Nephron progenitor cell (in vitro differentiated cells): ENCODE results near the gene COX8A.

ENCODE experiments used
- DNase-seq: peaks from one replicate; pipeline ENCODE4 v3.0.0; 2021
- H3K27ac Mint-ChIP-seq: 2 replicates; pipeline ENCODE4 v1.8.0; 2021; ENCODE audit warnings: mild to moderate bottlenecking, moderate library complexity, mixed read lengths
- H3K27me3 Mint-ChIP-seq: 2 replicates; pipeline ENCODE4 v1.8.0; 2021; ENCODE audit warnings: mild to moderate bottlenecking, low read depth, mixed read lengths; ENCODE audit not compliant: poor library complexity
- H3K36me3 Mint-ChIP-seq: 2 replicates; pipeline ENCODE4 v1.8.0; 2021; ENCODE audit warnings: low read depth, mixed read lengths
- H3K4me1 Mint-ChIP-seq: 2 replicates; pipeline ENCODE4 v1.8.0; 2021; ENCODE audit warnings: mixed read lengths
- H3K4me3 Mint-ChIP-seq: 2 replicates; pipeline ENCODE4 v1.8.0; 2021; ENCODE audit warnings: mild to moderate bottlenecking, moderate library complexity, mixed read lengths
- H3K9me3 Mint-ChIP-seq: 2 replicates; pipeline ENCODE4 v1.8.0; 2021; ENCODE audit warnings: mild to moderate bottlenecking, moderate library complexity, mixed read lengths
- TF ChIP-seq, protein P1 (sequence below): fragments of 200-600 bp; sonication (generic); IDR thresholded peaks from 2 replicates; pipeline ENCODE4 v1.5.0; 2021; ENCODE audit warnings: antibody characterized with exemption

Gene COX8A

DNA sequence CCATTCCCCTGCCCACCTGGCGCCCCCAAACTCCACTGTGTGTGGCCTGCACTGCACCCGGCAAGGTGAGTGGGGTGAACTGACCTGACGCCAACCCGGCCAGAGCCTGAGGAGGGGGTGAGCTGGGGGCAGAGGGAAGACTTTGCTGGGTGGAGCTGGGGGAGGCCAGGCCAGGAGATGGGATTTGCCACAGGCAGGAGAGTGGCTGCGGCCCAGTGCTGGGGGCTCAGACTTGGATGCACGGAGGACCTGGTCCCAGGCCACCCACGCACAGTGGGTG lies 43.5 kb downstream of the COX8A start:
- H3K9me3 Mint-ChIP-seq = no peaks in the 10 kb centered on the region
- DNase-seq = no peak
- TF ChIP-seq, protein P1, sequence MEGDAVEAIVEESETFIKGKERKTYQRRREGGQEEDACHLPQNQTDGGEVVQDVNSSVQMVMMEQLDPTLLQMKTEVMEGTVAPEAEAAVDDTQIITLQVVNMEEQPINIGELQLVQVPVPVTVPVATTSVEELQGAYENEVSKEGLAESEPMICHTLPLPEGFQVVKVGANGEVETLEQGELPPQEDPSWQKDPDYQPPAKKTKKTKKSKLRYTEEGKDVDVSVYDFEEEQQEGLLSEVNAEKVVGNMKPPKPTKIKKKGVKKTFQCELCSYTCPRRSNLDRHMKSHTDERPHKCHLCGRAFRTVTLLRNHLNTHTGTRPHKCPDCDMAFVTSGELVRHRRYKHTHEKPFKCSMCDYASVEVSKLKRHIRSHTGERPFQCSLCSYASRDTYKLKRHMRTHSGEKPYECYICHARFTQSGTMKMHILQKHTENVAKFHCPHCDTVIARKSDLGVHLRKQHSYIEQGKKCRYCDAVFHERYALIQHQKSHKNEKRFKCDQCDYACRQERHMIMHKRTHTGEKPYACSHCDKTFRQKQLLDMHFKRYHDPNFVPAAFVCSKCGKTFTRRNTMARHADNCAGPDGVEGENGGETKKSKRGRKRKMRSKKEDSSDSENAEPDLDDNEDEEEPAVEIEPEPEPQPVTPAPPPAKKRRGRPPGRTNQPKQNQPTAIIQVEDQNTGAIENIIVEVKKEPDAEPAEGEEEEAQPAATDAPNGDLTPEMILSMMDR = no peak
- no peak overlapping the region for H3K27ac Mint-ChIP-seq
- peaks cover 60% of the 10 kb centered on the region for H3K27me3 Mint-ChIP-seq
- H3K36me3 Mint-ChIP-seq = no peaks in the 10 kb centered on the region
- H3K4me3 Mint-ChIP-seq = no peak overlapping the region
- H3K4me1 Mint-ChIP-seq = peaks cover 39% of the 10 kb centered on the region

DNA sequence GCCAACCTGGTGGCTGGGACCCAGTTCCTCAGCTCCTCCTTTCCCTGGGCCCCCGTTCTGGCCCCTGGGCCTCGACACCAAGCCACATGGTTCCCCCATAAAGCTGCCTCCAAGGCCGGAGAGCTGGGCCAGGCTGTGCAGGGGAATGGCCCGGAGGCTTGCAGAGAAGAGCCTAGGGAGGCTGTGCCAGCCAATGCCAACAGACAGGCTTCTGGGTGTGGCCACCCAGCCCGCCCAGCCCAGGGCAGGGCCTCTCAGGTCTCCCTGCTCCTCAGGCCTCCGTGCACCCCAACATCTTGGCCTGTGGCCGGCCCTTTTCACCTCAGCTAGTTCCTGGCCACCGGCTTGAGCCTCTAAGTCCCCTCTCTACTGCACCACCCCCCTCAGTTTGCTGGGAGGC lies 43.9 kb downstream of the COX8A start:
- DNase-seq = no peak
- Mint-ChIP-seq H3K9me3 (no peaks in the 10 kb centered on the region), H3K4me1 (peaks cover 35% of the 10 kb centered on the region), H3K36me3 (no peaks in the 10 kb centered on the region), H3K4me3 (no peak overlapping the region), H3K27ac (no peak overlapping the region), H3K27me3 (peaks cover 58% of the 10 kb centered on the region)
- TF ChIP-seq, protein P1 = no peak

DNA sequence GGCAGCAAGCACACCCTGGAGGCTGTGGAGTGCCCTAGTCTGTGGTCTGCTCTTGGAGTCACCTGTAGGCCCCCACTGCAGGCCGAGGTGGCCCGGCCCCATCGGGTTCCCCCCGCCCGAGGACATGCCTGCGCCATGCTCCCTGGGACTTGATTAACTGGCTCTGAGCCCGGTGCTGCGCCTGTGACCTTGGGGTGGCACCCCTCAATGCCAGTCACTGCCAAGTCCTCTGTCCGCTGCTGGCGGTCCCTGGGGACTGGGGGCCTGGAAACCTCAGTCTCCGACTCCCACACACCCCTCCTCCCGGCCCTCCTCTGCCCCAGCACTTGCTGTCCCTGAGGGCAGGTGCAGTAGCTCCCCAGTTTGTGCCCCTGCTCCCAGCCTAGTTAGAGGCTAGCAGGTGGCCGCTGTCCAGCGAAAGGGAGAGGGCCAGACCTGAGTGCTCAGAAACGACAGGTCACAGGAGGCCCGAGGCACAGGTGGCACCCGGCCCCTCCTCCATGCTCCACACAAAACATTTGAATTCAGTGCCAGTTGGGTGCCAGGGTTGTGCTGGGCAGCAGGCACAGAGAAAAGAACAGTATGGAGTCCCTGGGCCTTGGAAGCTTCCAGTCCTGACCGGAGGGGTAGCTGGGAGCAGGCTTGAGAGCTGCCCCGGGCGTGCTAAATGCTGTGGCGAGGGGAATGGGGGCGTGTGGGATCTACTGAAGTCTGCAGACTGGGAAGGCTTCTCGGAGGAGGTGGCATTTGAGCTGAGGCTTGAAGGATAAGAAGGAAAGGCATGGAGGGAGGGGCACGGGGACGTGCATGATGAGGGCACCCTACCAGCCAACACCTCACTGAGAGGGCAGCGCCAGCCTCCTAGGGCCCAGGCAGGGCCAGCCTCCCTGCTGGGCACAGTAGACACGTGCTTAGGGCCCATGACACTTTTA lies 45.0 kb downstream of the COX8A start:
- H3K27me3 Mint-ChIP-seq = peaks cover 56% of the 10 kb centered on the region
- H3K4me1 Mint-ChIP-seq = peaks cover 34% of the 10 kb centered on the region
- H3K27ac Mint-ChIP-seq = no peak overlapping the region
- H3K36me3 Mint-ChIP-seq = no peaks in the 10 kb centered on the region
- no peaks in the 10 kb centered on the region for H3K9me3 Mint-ChIP-seq
- no peak for DNase-seq
- TF ChIP-seq, protein P1 = no peak
- no peak overlapping the region for H3K4me3 Mint-ChIP-seq

DNA sequence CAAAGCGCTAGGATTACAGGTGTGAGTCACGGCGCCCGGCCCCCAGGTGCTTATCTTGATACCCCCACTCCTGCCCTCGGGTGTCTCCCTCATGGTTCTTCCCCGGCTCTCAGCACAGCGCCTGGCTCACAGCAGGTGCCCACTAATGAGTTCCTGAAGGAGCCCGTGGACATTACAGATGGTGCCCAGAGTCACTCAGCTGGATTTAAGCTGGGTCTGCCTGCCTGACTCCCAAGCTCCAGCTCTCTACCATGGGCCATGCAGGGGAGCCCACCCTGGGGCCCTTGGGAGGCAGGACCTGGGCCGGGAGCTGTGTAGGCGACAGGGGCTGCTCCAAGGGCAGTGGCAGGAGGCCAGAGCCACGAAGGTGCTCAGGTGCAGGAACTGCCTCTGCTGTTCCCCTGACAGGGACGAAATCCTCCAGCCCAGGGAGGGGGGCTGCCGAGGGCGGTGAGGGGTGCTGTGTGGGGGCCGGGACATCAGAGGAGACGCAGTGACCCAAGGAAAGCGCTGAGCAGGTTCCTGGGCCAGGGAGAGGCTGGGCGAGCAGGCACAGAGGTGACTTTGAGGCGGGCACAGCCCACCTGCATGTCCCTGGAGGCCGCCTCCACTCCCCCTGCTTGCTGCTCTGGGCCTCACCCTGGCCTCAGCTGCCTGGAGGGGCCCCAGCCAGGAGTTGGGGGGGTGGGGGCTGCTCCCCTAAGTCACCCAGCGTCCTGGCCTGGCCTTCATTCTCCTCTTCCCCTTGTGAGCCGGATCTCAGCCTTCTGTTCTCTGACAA lies 46.7 kb downstream of the COX8A start:
- Mint-ChIP-seq H3K36me3 (no peaks in the 10 kb centered on the region), H3K4me1 (peaks cover 30% of the 10 kb centered on the region), H3K27me3 (peaks cover 59% of the 10 kb centered on the region), H3K9me3 (no peaks in the 10 kb centered on the region), H3K4me3 (no peak overlapping the region), H3K27ac (no peak overlapping the region)
- TF ChIP-seq, protein P1 = no peak
- no peak for DNase-seq

DNA sequence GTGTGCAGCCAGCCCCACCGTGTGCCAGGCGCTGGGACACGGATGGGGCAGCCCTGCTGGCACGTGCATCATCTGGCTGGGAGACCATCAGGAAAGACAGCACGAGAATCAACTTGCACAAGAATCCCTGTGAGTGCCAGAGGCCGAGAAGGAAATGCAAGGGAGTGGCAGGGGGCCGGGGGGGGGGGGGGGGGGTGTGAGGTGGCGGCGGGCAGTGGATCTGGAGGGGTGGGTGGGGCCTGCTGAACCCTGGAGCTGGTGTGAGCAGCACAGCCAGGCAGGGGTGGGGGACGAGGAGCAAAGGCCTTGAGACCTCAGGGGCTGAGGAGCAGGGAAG lies 47.3 kb downstream of the COX8A start:
- TF ChIP-seq, protein P1 = no peak
- H3K27me3 Mint-ChIP-seq = peaks cover 57% of the 10 kb centered on the region
- H3K4me1 Mint-ChIP-seq = peaks cover 34% of the 10 kb centered on the region
- H3K4me3 Mint-ChIP-seq = no peak overlapping the region
- no peak for DNase-seq
- no peak overlapping the region for H3K27ac Mint-ChIP-seq
- H3K9me3 Mint-ChIP-seq = no peaks in the 10 kb centered on the region
- no peaks in the 10 kb centered on the region for H3K36me3 Mint-ChIP-seq
